A549 (cell line): ENCODE measurements around the gene RFT1.

Experiments
- EP300 ChIP-seq, 2 experiments: fragments of >200 bp; sonication (Bioruptor Twin); formaldehyde crosslinking; IDR thresholded peaks; 2 replicates in 1 of 2; 3 replicates in 1 of 2; pipeline ENCODE4 v1.6.1; 2016 to 2017
- MAFK ChIP-seq: fragments of 450-650 bp; IDR thresholded peaks from 2 replicates; pipeline ENCODE4 v1.6.1; 2014; ENCODE audit not compliant: partially characterized antibody
- MYC ChIP-seq: IDR thresholded peaks from 2 replicates; pipeline ENCODE4 v1.6.1; 2012; ENCODE audit warnings: mild to moderate bottlenecking, inconsistent platforms, low read length, improper control_type of control experiment, borderline replicate concordance
- RNF2 ChIP-seq: fragments of 200-600 bp; sonication (generic); IDR thresholded peaks from 2 replicates; pipeline ENCODE4 v1.6.1; 2016; ENCODE audit warnings: low read depth, mild to moderate bottlenecking, antibody characterized with exemption, moderate library complexity, borderline replicate concordance
- SMC3 ChIP-seq: fragments of >200 bp; sonication (Bioruptor Twin); formaldehyde crosslinking; IDR thresholded peaks from 3 replicates; pipeline ENCODE4 v1.6.1; 2018; ENCODE audit warnings: inconsistent platforms
- TF ChIP-seq, protein P1 (sequence below): fragments of >200 bp; sonication (Bioruptor Twin); formaldehyde crosslinking; IDR thresholded peaks from 3 replicates; pipeline ENCODE4 v1.5.1; 2016

DNA sequence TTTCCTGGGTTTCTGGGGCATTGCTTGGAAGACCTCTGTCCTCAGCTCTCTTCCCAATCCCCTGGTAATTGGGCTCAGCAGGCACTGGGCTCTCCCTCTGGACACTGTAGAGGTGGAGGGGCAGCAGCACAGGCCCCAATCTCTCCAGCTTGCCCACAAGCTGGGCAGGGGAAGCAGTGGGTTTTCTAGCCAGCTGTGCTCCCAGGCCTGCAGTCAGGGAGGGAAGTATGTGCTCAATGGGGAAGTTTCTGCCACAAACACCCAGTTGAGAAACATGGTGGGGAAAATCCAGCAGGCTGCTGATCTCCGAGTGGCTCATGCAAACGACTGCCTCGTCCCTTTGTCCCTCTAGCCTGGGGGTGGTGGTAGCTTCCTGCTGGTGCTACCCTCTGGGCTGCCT is 12.8 kb upstream of the RFT1 start:
- TF ChIP-seq SMC3 (no peak), MAFK (no peak), MYC (no peak), EP300 (IDR thresholded peaks at IDR 0.05) (no peak), RNF2 (no peak)
- TF ChIP-seq, protein P1, sequence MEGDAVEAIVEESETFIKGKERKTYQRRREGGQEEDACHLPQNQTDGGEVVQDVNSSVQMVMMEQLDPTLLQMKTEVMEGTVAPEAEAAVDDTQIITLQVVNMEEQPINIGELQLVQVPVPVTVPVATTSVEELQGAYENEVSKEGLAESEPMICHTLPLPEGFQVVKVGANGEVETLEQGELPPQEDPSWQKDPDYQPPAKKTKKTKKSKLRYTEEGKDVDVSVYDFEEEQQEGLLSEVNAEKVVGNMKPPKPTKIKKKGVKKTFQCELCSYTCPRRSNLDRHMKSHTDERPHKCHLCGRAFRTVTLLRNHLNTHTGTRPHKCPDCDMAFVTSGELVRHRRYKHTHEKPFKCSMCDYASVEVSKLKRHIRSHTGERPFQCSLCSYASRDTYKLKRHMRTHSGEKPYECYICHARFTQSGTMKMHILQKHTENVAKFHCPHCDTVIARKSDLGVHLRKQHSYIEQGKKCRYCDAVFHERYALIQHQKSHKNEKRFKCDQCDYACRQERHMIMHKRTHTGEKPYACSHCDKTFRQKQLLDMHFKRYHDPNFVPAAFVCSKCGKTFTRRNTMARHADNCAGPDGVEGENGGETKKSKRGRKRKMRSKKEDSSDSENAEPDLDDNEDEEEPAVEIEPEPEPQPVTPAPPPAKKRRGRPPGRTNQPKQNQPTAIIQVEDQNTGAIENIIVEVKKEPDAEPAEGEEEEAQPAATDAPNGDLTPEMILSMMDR, result no peak
